RKO (cell line): ENCODE measurements around the gene FBN1.
A peak's percentile ranks its signal among the peaks of the same experiment; 100 is the strongest.

Source experiments
- DNase-seq: peaks from one replicate; pipeline ENCODE4 v3.0.0-alpha.2; 2016; ENCODE audit warnings: low spot score

The FBN1 gene

GRCh38 chr15:48553559-48553958 lies 92.0 kb downstream of the FBN1 start:
- no peak for DNase-seq

- no peak for DNase-seq
Measured at GRCh38 chr15:48550822-48551525, 94.5 kb downstream of the FBN1 start.

GRCh38 chr15:48548455-48548854 lies 97.1 kb downstream of the FBN1 start:
- no peak for DNase-seq

- no peak for DNase-seq
Measured at GRCh38 chr15:48547286-48547685, 98.2 kb downstream of the FBN1 start.

- no peak for DNase-seq
Measured at GRCh38 chr15:48546296-48546695, 99.2 kb downstream of the FBN1 start.

GRCh38 chr15:48544778-48545177 lies 100.7 kb downstream of the FBN1 start:
- DNase-seq, result no peak

GRCh38 chr15:48541341-48542278 lies 103.9 kb downstream of the FBN1 start:
- DNase-seq, result peak; percentile 3

GRCh38 chr15:48540756-48541155 lies 104.8 kb downstream of the FBN1 start:
- no peak for DNase-seq

- no peak for DNase-seq
Measured at GRCh38 chr15:48538941-48539340, 106.6 kb downstream of the FBN1 start.

- no peak for DNase-seq
Measured at GRCh38 chr15:48537271-48538113, 108.0 kb downstream of the FBN1 start.

- DNase-seq, result no peak
Measured at GRCh38 chr15:48536681-48537091, 108.8 kb downstream of the FBN1 start.

- no peak for DNase-seq
Measured at GRCh38 chr15:48533982-48534381, 111.5 kb downstream of the FBN1 start.

- no peak for DNase-seq
Measured at GRCh38 chr15:48532946-48533345, 112.6 kb downstream of the FBN1 start.

- DNase-seq, result no peak
Measured at GRCh38 chr15:48530528-48530927, 115.0 kb downstream of the FBN1 start.

- no peak for DNase-seq
Measured at GRCh38 chr15:48528921-48529320, 116.6 kb downstream of the FBN1 start.

GRCh38 chr15:48527517-48527916 lies 118.0 kb downstream of the FBN1 start:
- DNase-seq, result no peak

- no peak for DNase-seq
Measured at GRCh38 chr15:48522911-48523310, 122.6 kb downstream of the FBN1 start.

- DNase-seq, result no peak
Measured at GRCh38 chr15:48522123-48522522, 123.4 kb downstream of the FBN1 start.

GRCh38 chr15:48520376-48521155 lies 124.9 kb downstream of the FBN1 start:
- DNase-seq, result no peak

GRCh38 chr15:48516121-48516520 lies 129.4 kb downstream of the FBN1 start:
- DNase-seq, result no peak

- no peak for DNase-seq
Measured at GRCh38 chr15:48515500-48515899, 130.0 kb downstream of the FBN1 start.
